A549 (cell line): ENCODE data around the gene NEBL.

Experiments used
- CHD2 ChIP-seq: fragments of 150-350 bp; IDR thresholded peaks from 2 replicates; pipeline ENCODE4 v1.6.1; 2014; ENCODE audit warnings: low read length; ENCODE audit not compliant: partially characterized antibody
- CTCF ChIP-seq: fragments of >200 bp; sonication (Bioruptor Twin); formaldehyde crosslinking; IDR thresholded peaks from 3 replicates; pipeline ENCODE4 v1.5.1; 2016
- MAX ChIP-seq: IDR thresholded peaks from 2 replicates; pipeline ENCODE4 v1.6.1; 2012
- PHF8 ChIP-seq: fragments of 200-600 bp; sonication (generic); IDR thresholded peaks from 2 replicates; pipeline ENCODE4 v1.6.1; 2016; ENCODE audit warnings: low read depth, mild to moderate bottlenecking, antibody characterized with exemption, moderate library complexity, borderline replicate concordance
- POLR2A ChIP-seq: IDR thresholded peaks from 2 replicates; pipeline ENCODE4 v1.6.1; 2012; ENCODE audit warnings: mild to moderate bottlenecking, low read length
- RARB ChIP-seq: fragments of 250-450 bp; sonication (Bioruptor Pico); IDR thresholded peaks from 2 replicates; pipeline ENCODE4 v1.8.0; 2021; ENCODE audit warnings: mild to moderate bottlenecking, moderate library complexity
- REST ChIP-seq: fragments of 200-600 bp; sonication (generic); IDR thresholded peaks from 2 replicates; pipeline ENCODE4 v1.6.1; 2016; ENCODE audit warnings: antibody characterized with exemption, mild to moderate bottlenecking, moderate library complexity
- RFX5 ChIP-seq: fragments of 450-650 bp; IDR thresholded peaks from 2 replicates; pipeline ENCODE4 v1.7.1; 2014; ENCODE audit warnings: antibody characterized with exemption, mild to moderate bottlenecking, moderate library complexity
- SMC3 ChIP-seq: fragments of >200 bp; sonication (Bioruptor Twin); formaldehyde crosslinking; IDR thresholded peaks from 3 replicates; pipeline ENCODE4 v1.6.1; 2018; ENCODE audit warnings: inconsistent platforms
- USF2 ChIP-seq: fragments of 450-650 bp; IDR thresholded peaks from 2 replicates; pipeline ENCODE4 v1.6.1; 2014; ENCODE audit warnings: antibody characterized with exemption

- TF ChIP-seq CTCF (no peak), CHD2 (no peak), POLR2A (no peak), RARB (no peak), MAX (no peak), PHF8 (no peak), USF2 (no peak), SMC3 (no peak), RFX5 (no peak), REST (no peak)
Observed at GRCh38 chr10:20916976-20917375, 19.9 kb upstream of the NEBL start.
